ENCODE data around the gene MACO1. TPM values are rescaled to one million over a fixed set of nuclear protein-coding genes. Genes with fewer than 3 reads are reported as not detected.
A peak's percentile ranks its signal among the peaks of the same experiment; 100 is the strongest.

MACO1 gene
- total and polyA plus RNA-seq, 4 donors = 5.0 to 19.7 (median 13.6) TPM

DNA sequence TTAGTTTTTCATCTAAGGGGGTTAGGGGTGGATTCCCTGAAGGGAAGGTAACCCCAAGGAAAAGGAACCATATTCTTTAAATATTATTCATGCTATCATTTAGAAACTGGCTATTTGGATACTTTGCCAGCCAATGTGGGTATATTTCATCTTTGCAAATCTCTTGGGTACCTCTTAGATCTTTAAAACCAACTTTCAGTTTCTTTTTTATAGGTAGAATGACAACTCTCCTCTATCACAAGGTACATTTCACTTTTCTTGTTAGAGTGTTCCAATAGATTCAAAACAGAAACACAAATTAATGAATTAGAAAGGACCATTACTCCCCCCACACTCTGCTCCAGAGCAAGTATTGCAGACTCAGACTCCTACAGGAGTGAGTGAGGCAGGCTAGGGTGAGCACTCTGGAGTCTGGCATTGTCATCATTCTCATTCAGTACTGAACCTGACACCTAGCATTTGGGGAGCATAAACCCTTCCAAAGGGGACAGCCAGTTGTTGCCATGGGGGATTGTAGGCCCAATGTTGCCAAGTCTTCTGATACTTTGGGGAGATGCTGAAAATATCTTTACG, 43.0 kb downstream of the MACO1 start:
- no peak overlapping the region for H3K4me3 ChIP-seq (ENCODE audit: low read length in 2 of 2)
- DNase-seq (no peak), ATAC-seq (ENCODE audit: low FRiP score) (no peak)
- H3K27ac ChIP-seq (ENCODE audit: low read depth in 1 of 2, low read length in 2 of 2) = no peak overlapping the region
- H3K4me1 ChIP-seq (ENCODE audit: control insufficient read depth in 1 of 2, insufficient read depth in 2 of 2, low read length in 2 of 2) = peaks cover 0 to 2% of the 10 kb centered on the region in 2 donors
- intact Hi-C loops (cut with DNase I) = no loop called here
- no peaks in the 10 kb centered on the region for H3K27me3 ChIP-seq (ENCODE audit: control insufficient read depth in 1 of 2, insufficient read depth in 2 of 2, low read length in 1 of 2)
- WGBS, 2 donors = 60 to 63% methylated on average over 1 of the region's 1 CpG
- no peaks in the 10 kb centered on the region for H3K9me3 ChIP-seq (ENCODE audit: control insufficient read depth, low read length)
- peaks cover 0 to 5% of the 10 kb centered on the region in 2 donors for H3K36me3 ChIP-seq (ENCODE audit: control insufficient read depth in 1 of 2, insufficient read depth in 2 of 2, low read length in 1 of 2)

DNA sequence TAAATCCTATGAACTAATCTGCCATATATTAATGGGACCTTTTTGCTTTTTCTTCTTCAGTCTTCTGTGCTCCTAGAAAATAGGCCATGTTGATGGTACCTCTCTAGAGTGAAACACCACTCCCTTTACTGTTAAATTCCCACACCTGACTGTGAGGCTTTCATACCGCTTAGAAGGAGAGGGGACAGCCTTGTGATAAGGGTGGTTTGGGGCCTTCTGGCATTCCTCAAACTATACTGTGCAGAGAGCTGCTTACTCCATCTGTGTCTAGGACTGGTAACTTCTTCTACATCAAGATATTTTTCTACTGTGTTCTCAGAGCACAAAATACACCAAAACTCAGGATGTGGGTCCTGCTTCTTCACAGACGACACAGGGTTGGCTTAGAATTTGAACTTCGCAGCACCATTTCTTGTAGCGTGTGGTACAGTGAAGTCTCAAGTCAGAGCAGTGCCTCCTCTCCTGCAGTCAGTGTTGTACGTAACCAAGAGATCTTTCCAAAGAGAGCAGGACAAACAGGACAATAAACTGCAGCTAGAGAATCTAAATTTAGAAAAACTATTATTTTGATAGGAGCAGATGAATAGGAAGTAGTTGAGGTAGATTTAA, 43.8 kb downstream of the MACO1 start:
- Histone ChIP-seq H3K4me3 (ENCODE audit: low read length in 2 of 2) (no peak overlapping the region), H3K36me3 (ENCODE audit: control insufficient read depth in 1 of 2, insufficient read depth in 2 of 2, low read length in 1 of 2) (peaks cover 0 to 5% of the 10 kb centered on the region in 2 donors), H3K4me1 (ENCODE audit: control insufficient read depth in 1 of 2, insufficient read depth in 2 of 2, low read length in 2 of 2) (peaks cover 0 to 2% of the 10 kb centered on the region in 2 donors), H3K9me3 (ENCODE audit: control insufficient read depth, low read length) (no peaks in the 10 kb centered on the region), H3K27me3 (ENCODE audit: control insufficient read depth in 1 of 2, insufficient read depth in 2 of 2, low read length in 1 of 2) (no peaks in the 10 kb centered on the region), H3K27ac (ENCODE audit: low read depth in 1 of 2, low read length in 2 of 2) (no peak overlapping the region)
- DNase-seq (no peak), ATAC-seq (ENCODE audit: low FRiP score) (no peak)
- WGBS, 2 donors = 51 to 56% methylated on average over 5 of the region's 5 CpGs
- intact Hi-C loops (cut with DNase I) = no loop called here

DNA sequence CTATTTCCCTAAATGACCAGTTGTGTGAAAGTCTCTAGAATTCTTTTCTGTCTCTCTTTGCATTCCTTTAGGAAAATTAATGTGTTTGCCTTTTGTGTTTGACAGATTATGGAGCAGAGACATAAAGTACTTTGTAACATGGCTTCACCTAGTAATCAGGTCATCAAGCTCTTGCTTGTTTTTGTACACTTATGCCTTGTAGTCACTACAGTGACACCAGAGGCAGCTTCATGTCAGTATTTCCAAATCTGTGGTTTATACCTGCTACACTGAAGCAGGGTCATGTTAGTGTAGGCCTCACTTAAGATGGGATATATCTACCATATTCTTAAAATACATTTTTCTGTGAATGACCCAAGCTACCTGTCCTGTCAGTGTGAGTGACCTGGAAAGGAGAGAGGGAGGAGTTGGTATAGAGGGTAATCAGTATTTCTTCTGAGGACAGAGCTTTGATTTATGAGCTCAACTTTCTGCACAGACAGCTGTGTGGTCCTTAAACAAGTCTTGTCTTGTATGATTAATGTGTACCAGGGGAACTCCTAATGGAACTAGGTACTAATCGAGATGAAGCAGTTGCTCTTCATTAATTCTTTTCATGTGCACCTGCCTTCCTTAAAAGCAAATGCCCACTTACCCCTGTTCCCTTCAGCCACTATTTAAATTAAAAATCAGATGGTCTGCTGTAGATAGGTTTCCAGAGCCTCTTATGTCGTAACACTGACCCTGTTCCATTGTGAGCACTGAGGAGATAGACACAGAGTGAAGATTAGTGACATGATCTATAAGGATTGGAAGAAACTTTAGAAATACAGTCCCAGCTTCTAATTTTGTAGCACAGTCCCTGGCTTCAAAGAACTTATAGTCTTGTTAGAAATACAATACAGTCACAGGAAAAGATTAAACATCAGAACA, 45.7 kb downstream of the MACO1 start:
- ATAC-seq (ENCODE audit: low FRiP score) = no peak
- Histone ChIP-seq H3K36me3 (ENCODE audit: control insufficient read depth in 1 of 2, insufficient read depth in 2 of 2, low read length in 1 of 2) (peaks cover 0 to 5% of the 10 kb centered on the region in 2 donors), H3K9me3 (ENCODE audit: control insufficient read depth, low read length) (no peaks in the 10 kb centered on the region)

DNA sequence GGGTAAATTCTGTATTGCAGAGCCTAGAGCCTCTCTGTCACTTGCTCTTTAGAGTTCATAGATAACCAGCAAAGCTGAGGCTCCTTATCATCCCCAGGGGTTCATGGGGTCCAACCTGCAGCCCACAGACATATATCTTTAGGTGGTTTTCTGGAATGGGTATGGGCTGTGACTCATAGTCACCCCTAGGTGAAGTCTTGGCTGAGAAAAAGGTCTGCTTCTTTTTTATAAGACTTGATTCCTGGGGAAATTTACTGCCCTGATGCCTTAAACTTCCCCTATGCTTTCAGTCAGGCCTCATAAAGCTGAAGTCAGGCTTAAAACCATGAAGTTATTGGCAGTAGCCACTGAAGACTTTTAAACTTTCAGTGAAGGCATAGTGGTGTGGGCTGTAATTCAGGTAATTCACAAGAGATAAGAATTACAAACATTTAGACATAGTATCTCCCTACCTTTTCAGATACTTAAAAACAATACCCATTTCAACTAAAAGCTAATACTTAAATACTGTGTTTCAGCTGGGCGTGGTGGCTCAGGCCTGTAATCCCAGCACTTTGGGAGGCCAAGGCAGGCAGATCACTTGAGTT, 46.8 kb downstream of the MACO1 start:
- Histone ChIP-seq H3K27me3 (ENCODE audit: control insufficient read depth in 1 of 2, insufficient read depth in 2 of 2, low read length in 1 of 2) (no peaks in the 10 kb centered on the region), H3K36me3 (ENCODE audit: control insufficient read depth in 1 of 2, insufficient read depth in 2 of 2, low read length in 1 of 2) (peaks cover 0 to 5% of the 10 kb centered on the region in 2 donors), H3K9me3 (ENCODE audit: control insufficient read depth, low read length) (no peaks in the 10 kb centered on the region), H3K4me1 (ENCODE audit: control insufficient read depth in 1 of 2, insufficient read depth in 2 of 2, low read length in 2 of 2) (peaks cover 0 to 5% of the 10 kb centered on the region in 2 donors), H3K27ac (ENCODE audit: low read depth in 1 of 2, low read length in 2 of 2) (no peak overlapping the region), H3K4me3 (ENCODE audit: low read length in 2 of 2) (no peak overlapping the region)
- 95 to 96% methylated on average over 1 of the region's 1 CpG for WGBS, 2 donors
- DNase-seq = no peak
- ATAC-seq (ENCODE audit: low FRiP score) = no peak
- intact Hi-C loops (cut with DNase I) = no loop called here

More for the DNA sequence above, 45.7 kb downstream of the MACO1 start:
- Histone ChIP-seq H3K27me3 (ENCODE audit: control insufficient read depth in 1 of 2, insufficient read depth in 2 of 2, low read length in 1 of 2) (no peaks in the 10 kb centered on the region), H3K27ac (ENCODE audit: low read depth in 1 of 2, low read length in 2 of 2) (no peak overlapping the region), H3K4me1 (ENCODE audit: control insufficient read depth in 1 of 2, insufficient read depth in 2 of 2, low read length in 2 of 2) (peaks cover 0 to 2% of the 10 kb centered on the region in 2 donors), H3K4me3 (ENCODE audit: low read length in 2 of 2) (no peak overlapping the region)
- WGBS, 2 donors = 82 to 86% methylated on average over 2 of the region's 2 CpGs
- intact Hi-C loops (cut with DNase I) = no loop called here
- DNase-seq = no peak

DNA sequence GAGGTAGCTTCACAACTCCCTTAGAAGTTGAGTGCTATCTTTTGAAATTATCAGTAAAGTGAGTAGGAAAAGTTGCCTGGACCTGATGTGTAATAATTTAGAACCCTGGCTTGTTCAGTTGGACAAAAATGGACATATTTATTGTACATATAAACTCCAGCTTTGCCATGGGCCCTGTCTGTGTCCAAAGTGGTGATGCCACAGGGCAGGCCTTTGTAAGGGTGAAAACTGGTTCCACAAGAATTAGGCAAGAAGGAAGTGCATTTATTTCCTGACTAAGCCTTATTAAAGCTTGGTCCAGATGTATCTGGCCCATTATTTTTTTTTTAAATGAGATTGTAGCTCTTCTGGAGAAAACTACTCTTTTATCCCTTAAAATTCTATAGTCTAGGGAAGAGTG, 47.9 kb downstream of the MACO1 start:
- H3K27me3 ChIP-seq (ENCODE audit: control insufficient read depth in 1 of 2, insufficient read depth in 2 of 2, low read length in 1 of 2) = no peaks in the 10 kb centered on the region
- peaks cover 0 to 5% of the 10 kb centered on the region in 2 donors for H3K36me3 ChIP-seq (ENCODE audit: control insufficient read depth in 1 of 2, insufficient read depth in 2 of 2, low read length in 1 of 2)
- H3K4me3 ChIP-seq (ENCODE audit: low read length in 2 of 2) = no peak overlapping the region
- H3K9me3 ChIP-seq (ENCODE audit: control insufficient read depth, low read length) = no peaks in the 10 kb centered on the region
- H3K4me1 ChIP-seq (ENCODE audit: control insufficient read depth in 1 of 2, insufficient read depth in 2 of 2, low read length in 2 of 2) = peaks cover 0 to 5% of the 10 kb centered on the region in 2 donors
- intact Hi-C loops (cut with DNase I) = no loop called here
- DNase-seq = no peak
- no peak overlapping the region for H3K27ac ChIP-seq (ENCODE audit: low read depth in 1 of 2, low read length in 2 of 2)
- ATAC-seq (ENCODE audit: low FRiP score) = no peak

DNA sequence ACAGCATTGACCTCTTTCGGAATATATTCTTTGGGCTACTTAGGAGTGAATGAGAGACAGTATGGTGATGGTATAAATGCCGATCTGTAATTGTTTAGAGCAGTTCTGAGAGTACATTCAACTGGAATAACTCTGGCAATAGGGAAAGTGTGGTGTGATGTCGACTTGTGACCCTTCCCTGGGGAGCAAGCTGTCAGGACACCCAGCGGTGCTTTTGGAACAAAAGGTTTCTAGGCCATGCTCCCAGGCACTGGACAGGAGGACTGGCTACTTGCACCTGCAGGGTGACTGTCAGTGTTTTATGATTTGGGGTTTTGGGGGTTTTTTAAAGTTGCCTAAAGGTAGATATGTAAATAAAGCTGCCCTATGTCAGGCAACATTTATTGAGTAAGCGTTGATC, 50.9 kb downstream of the MACO1 start:
- ATAC-seq (ENCODE audit: low FRiP score) (no peak), DNase-seq (no peak)
- H3K36me3 ChIP-seq (ENCODE audit: control insufficient read depth in 1 of 2, insufficient read depth in 2 of 2, low read length in 1 of 2) = peaks cover 0 to 5% of the 10 kb centered on the region in 2 donors
- no peaks in the 10 kb centered on the region for H3K9me3 ChIP-seq (ENCODE audit: control insufficient read depth, low read length)
- intact Hi-C loops (cut with DNase I) = loop anchor here in 1 of 2 donors (10.0 kb wide), 1 partner anchor 63 kb away; the partner anchor contains the start of gene LDLRAP1
- H3K27ac ChIP-seq (ENCODE audit: low read depth in 1 of 2, low read length in 2 of 2) = no peak overlapping the region
- H3K4me3 ChIP-seq (ENCODE audit: low read length in 2 of 2) = no peak overlapping the region
- H3K4me1 ChIP-seq (ENCODE audit: control insufficient read depth in 1 of 2, insufficient read depth in 2 of 2, low read length in 2 of 2) = peaks cover 0 to 2% of the 10 kb centered on the region in 2 donors
- 68 to 73% methylated on average over 5 of the region's 5 CpGs for WGBS, 2 donors
- H3K27me3 ChIP-seq (ENCODE audit: control insufficient read depth in 1 of 2, insufficient read depth in 2 of 2, low read length in 1 of 2) = no peaks in the 10 kb centered on the region

DNA sequence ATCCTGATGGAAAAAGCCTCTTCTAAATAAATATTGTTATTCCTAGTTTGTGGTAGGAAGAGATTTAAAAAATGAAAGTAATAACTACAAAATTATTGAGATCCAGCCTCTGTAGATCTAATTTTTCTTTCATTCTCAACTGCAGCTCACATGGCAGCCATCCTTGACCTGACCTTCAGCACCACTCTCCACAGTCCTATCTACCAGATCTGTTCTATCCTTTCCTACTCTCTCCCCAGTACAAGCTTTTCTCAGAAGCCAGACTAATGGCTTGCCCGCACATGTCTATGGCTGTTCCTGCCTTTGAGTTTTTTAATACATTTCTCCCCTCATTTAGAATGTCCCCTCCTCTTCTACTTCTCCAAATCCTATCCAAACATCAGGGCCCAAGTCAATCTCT, 51.5 kb downstream of the MACO1 start:
- Histone ChIP-seq H3K9me3 (ENCODE audit: control insufficient read depth, low read length) (no peaks in the 10 kb centered on the region), H3K27me3 (ENCODE audit: control insufficient read depth in 1 of 2, insufficient read depth in 2 of 2, low read length in 1 of 2) (no peaks in the 10 kb centered on the region), H3K27ac (ENCODE audit: low read depth in 1 of 2, low read length in 2 of 2) (no peak overlapping the region), H3K4me3 (ENCODE audit: low read length in 2 of 2) (no peak overlapping the region), H3K4me1 (ENCODE audit: control insufficient read depth in 1 of 2, insufficient read depth in 2 of 2, low read length in 2 of 2) (peaks cover 0 to 2% of the 10 kb centered on the region in 2 donors), H3K36me3 (ENCODE audit: control insufficient read depth in 1 of 2, insufficient read depth in 2 of 2, low read length in 1 of 2) (peaks cover 0 to 7% of the 10 kb centered on the region in 2 donors)
- ATAC-seq (ENCODE audit: low FRiP score) (no peak), DNase-seq (no peak)
- WGBS, 2 donors = 96 to 100% methylated on average over 1 of the region's 1 CpG
- intact Hi-C loops (cut with DNase I) = loop anchor here in 1 of 2 donors (10.0 kb wide), 1 partner anchor 63 kb away; the partner anchor contains the start of gene LDLRAP1

DNA sequence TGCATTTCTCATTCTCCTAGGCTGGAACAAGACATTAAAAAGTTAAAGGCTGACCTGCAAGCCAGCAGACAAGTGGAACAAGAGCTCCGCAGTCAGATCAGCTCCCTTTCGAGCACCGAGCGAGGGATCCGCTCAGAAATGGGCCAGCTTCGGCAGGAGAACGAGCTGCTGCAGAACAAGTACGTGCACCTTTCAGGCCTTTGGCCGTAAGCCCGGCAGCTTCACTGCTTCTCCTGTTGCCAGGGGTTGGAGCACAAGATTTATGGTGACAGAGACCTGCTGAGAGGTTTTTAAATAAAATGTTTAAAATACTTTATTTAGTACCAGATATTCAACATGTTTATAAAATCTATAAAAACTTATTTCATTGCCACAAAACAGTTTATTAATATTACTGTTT, 53.4 kb downstream of the MACO1 start:
- no peak overlapping the region for H3K4me3 ChIP-seq (ENCODE audit: low read length in 2 of 2)
- intact Hi-C loops (cut with DNase I) = loop anchor here in 1 of 2 donors (10.0 kb wide), 1 partner anchor 61 kb away; the partner anchor contains the start of gene LDLRAP1
- DNase-seq = peak in 1 of 2 donors; percentile 78
- ATAC-seq (ENCODE audit: low FRiP score) = no peak
- no peaks in the 10 kb centered on the region for H3K9me3 ChIP-seq (ENCODE audit: control insufficient read depth, low read length)
- 33% methylated on average over 10 of the region's 10 CpGs for WGBS, 2 donors
- H3K36me3 ChIP-seq (ENCODE audit: control insufficient read depth in 1 of 2, insufficient read depth in 2 of 2, low read length in 1 of 2) = peaks cover 0 to 7% of the 10 kb centered on the region in 2 donors
- H3K27me3 ChIP-seq (ENCODE audit: control insufficient read depth in 1 of 2, insufficient read depth in 2 of 2, low read length in 1 of 2) = no peaks in the 10 kb centered on the region
- peaks cover 0 to 2% of the 10 kb centered on the region in 2 donors for H3K4me1 ChIP-seq (ENCODE audit: control insufficient read depth in 1 of 2, insufficient read depth in 2 of 2, low read length in 2 of 2)
- no peak overlapping the region for H3K27ac ChIP-seq (ENCODE audit: low read depth in 1 of 2, low read length in 2 of 2)

Data from aorta (tissue), 5 donors.